ENCODE data around the gene AFP.

DNA sequence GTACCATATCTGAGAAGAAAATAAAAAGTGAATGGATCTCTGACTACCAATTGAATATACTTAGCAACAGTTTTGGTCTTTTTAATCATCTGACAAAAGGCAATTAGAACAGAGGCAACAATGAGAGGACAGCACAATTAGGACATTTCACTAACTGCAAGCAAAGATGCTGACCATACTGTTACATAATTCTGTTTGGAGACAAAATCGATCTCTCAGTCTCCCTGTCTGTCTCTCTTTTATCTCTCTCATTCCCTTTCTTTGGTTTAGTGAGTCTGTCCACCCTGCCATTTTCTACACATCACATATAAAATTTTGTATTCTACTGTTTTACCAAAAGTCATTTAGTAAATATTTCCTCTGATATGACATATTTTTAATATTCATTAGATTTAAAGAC is 43.3 kb downstream of the AFP start:
- TF ChIP-seq, protein P1, sequence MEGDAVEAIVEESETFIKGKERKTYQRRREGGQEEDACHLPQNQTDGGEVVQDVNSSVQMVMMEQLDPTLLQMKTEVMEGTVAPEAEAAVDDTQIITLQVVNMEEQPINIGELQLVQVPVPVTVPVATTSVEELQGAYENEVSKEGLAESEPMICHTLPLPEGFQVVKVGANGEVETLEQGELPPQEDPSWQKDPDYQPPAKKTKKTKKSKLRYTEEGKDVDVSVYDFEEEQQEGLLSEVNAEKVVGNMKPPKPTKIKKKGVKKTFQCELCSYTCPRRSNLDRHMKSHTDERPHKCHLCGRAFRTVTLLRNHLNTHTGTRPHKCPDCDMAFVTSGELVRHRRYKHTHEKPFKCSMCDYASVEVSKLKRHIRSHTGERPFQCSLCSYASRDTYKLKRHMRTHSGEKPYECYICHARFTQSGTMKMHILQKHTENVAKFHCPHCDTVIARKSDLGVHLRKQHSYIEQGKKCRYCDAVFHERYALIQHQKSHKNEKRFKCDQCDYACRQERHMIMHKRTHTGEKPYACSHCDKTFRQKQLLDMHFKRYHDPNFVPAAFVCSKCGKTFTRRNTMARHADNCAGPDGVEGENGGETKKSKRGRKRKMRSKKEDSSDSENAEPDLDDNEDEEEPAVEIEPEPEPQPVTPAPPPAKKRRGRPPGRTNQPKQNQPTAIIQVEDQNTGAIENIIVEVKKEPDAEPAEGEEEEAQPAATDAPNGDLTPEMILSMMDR (IDR thresholded peaks at IDR 0.05): no peak
- TF ChIP-seq EZH2 (IDR thresholded peaks at IDR 0.05): no peak
